Spleen (tissue), 7 donors: ENCODE results near the gene PHF3.

Experiments used
- POLR2A ChIP-seq, 3 donors: fragments of 450-650 bp; IDR thresholded peaks; one replicate each; pipeline ENCODE4 v1.5.1; 2017; ENCODE audit warnings: antibody characterized with exemption in 3 of 3, mild to moderate bottlenecking in 1 of 3
- POLR2AphosphoS5 ChIP-seq, 3 donors: sonication (generic); formaldehyde crosslinking; IDR thresholded peaks; one replicate each; pipeline ENCODE4 v1.5.1; 2017; ENCODE audit warnings: antibody characterized with exemption in 3 of 3
- TF ChIP-seq, protein P1 (sequence below), 11 experiments: fragments of 200-600 bp in 7 of 11; fragments of 450-650 bp in 4 of 11; sonication (generic) in 4 of 11; IDR thresholded peaks in 8 of 11; conservative IDR thresholded peaks in 3 of 11; 1 replicate in 7 of 11; 2 replicates in 4 of 11; pipeline versions ENCODE4 v1.4.0 to v1.8.0; 2016 to 2021; ENCODE audit warnings: antibody characterized with exemption in 11 of 11, inconsistent platforms in 4 of 11, mild to moderate bottlenecking in 1 of 11
- donor health status: DM: no; HTN: no; CAD: no; lungs with moderate emphysema.
- donor health status: DM: no; HTN: no; CAD: no.
- donor health status: DM: no; HTN: no; CAD: no.

GRCh38 chr6:63672582-63673129 is 37.1 kb downstream of the PHF3 start:
- TF ChIP-seq, protein P1, sequence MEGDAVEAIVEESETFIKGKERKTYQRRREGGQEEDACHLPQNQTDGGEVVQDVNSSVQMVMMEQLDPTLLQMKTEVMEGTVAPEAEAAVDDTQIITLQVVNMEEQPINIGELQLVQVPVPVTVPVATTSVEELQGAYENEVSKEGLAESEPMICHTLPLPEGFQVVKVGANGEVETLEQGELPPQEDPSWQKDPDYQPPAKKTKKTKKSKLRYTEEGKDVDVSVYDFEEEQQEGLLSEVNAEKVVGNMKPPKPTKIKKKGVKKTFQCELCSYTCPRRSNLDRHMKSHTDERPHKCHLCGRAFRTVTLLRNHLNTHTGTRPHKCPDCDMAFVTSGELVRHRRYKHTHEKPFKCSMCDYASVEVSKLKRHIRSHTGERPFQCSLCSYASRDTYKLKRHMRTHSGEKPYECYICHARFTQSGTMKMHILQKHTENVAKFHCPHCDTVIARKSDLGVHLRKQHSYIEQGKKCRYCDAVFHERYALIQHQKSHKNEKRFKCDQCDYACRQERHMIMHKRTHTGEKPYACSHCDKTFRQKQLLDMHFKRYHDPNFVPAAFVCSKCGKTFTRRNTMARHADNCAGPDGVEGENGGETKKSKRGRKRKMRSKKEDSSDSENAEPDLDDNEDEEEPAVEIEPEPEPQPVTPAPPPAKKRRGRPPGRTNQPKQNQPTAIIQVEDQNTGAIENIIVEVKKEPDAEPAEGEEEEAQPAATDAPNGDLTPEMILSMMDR (IDR thresholded peaks at IDR 0.05 in 8 of 11, conservative IDR thresholded peaks at IDR 0.05 in 3 of 11) = no peak
- TF ChIP-seq POLR2A (IDR thresholded peaks at IDR 0.05) (no peak), POLR2AphosphoS5 (IDR thresholded peaks at IDR 0.05) (no peak)
